MM.1S (cell line): ENCODE results near the gene ARSG.

Experiments used
- DNase-seq: peaks from one replicate; pipeline ENCODE4 v3.0.0-alpha.2; 2015
- H2AFZ ChIP-seq: fragments of 300-600 bp; sonication (generic); 2 replicates; pipeline ENCODE4 v1.6.0; 2016; ENCODE audit warnings: antibody characterized with exemption, low read length
- H3F3A ChIP-seq: fragments of 300-600 bp; sonication (generic); 2 replicates; pipeline ENCODE4 v1.6.1; 2016; ENCODE audit warnings: mild to moderate bottlenecking, antibody characterized with exemption, low read length, moderate library complexity, mixed read lengths; ENCODE audit not compliant: insufficient read depth
- H3K27ac ChIP-seq: fragments of 300-600 bp; sonication (generic); 2 replicates; pipeline ENCODE4 v1.5.1; 2016; ENCODE audit warnings: mild to moderate bottlenecking, low read length
- H3K27me3 ChIP-seq: fragments of 300-600 bp; sonication (generic); replicated peaks from 2 replicates; pipeline ENCODE4 v1.6.0; 2016; ENCODE audit warnings: low read length; ENCODE audit not compliant: insufficient read depth
- H3K36me3 ChIP-seq: fragments of 300-600 bp; sonication (generic); replicated peaks from 2 replicates; pipeline ENCODE4 v1.6.1; 2016; ENCODE audit warnings: mild to moderate bottlenecking, low read length, mixed read lengths; ENCODE audit not compliant: insufficient read depth
- H3K4me1 ChIP-seq: fragments of 300-600 bp; sonication (generic); 2 replicates; pipeline ENCODE4 v1.6.1; 2016; ENCODE audit warnings: low read length, mixed read lengths
- H3K4me2 ChIP-seq: fragments of 300-600 bp; sonication (generic); 2 replicates; pipeline ENCODE4 v1.6.0; 2016; ENCODE audit warnings: low read depth, low read length
- H3K4me3 ChIP-seq: fragments of 300-600 bp; sonication (generic); 2 replicates; pipeline ENCODE4 v1.5.1; 2016; ENCODE audit warnings: low read length, mixed read lengths
- H3K79me2 ChIP-seq: fragments of 300-600 bp; sonication (generic); 2 replicates; pipeline ENCODE4 v1.6.1; 2016; ENCODE audit warnings: mixed run types, low read length, mixed read lengths
- H3K9ac ChIP-seq: fragments of 300-600 bp; sonication (generic); 2 replicates; pipeline ENCODE4 v1.6.1; 2016; ENCODE audit warnings: low read length, mixed read lengths
- H3K9me2 ChIP-seq: fragments of 300-600 bp; sonication (generic); replicated peaks from 2 replicates; pipeline ENCODE4 v1.6.1; 2016; ENCODE audit warnings: mild to moderate bottlenecking, low read length, mixed read lengths; ENCODE audit not compliant: insufficient read depth
- H3K9me3 ChIP-seq: fragments of 300-600 bp; sonication (generic); replicated peaks from 2 replicates; pipeline ENCODE4 v1.6.1; 2016; ENCODE audit warnings: mild to moderate bottlenecking, low read length, mixed read lengths; ENCODE audit not compliant: insufficient read depth
- H4K20me1 ChIP-seq: fragments of 300-600 bp; sonication (generic); 2 replicates; pipeline ENCODE4 v1.6.1; 2016; ENCODE audit warnings: mild to moderate bottlenecking, low read length, moderate library complexity, mixed read lengths; ENCODE audit not compliant: insufficient read depth
- EZH2 ChIP-seq: fragments of 300-600 bp; sonication (generic); optimal IDR thresholded peaks from 2 replicates; pipeline ENCODE3; 2017; ENCODE audit warnings: low read depth, mild to moderate bottlenecking, antibody characterized with exemption, low read length, mixed read lengths
- EZH2phosphoT487 ChIP-seq: fragments of 300-600 bp; sonication (generic); IDR thresholded peaks from 2 replicates; pipeline ENCODE4 v1.6.1; 2018; ENCODE audit warnings: antibody characterized with exemption, low read length
- TF ChIP-seq, protein P1 (sequence below): fragments of 300-600 bp; sonication (generic); IDR thresholded peaks from 2 replicates; pipeline ENCODE4 v1.5.1; 2016; ENCODE audit warnings: antibody characterized with exemption, low read length, mixed read lengths

The ARSG gene

DNA sequence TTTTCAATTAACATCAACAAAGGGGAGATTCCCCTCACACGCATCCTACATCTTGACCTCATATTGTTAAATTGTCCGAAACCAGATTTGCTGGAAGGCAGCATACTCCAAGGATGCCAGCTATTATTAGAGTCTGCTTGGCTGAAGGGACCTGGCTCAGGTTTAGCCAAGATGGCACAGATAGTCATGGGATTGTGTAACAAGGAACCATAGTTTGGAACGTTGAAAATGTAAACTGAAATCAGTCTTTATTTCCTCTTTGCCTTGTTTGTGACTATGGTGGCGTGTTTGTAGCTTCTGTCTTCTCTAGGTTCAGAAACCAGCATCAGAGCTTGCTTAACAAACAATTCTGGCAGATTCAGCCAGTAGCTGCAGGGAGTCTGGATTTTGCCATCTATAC, 5.9 kb downstream of the ARSG start:
- TF ChIP-seq EZH2 (no peak), EZH2phosphoT487 (no peak)
- TF ChIP-seq, protein P1, sequence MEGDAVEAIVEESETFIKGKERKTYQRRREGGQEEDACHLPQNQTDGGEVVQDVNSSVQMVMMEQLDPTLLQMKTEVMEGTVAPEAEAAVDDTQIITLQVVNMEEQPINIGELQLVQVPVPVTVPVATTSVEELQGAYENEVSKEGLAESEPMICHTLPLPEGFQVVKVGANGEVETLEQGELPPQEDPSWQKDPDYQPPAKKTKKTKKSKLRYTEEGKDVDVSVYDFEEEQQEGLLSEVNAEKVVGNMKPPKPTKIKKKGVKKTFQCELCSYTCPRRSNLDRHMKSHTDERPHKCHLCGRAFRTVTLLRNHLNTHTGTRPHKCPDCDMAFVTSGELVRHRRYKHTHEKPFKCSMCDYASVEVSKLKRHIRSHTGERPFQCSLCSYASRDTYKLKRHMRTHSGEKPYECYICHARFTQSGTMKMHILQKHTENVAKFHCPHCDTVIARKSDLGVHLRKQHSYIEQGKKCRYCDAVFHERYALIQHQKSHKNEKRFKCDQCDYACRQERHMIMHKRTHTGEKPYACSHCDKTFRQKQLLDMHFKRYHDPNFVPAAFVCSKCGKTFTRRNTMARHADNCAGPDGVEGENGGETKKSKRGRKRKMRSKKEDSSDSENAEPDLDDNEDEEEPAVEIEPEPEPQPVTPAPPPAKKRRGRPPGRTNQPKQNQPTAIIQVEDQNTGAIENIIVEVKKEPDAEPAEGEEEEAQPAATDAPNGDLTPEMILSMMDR, result no peak
- Histone ChIP-seq H2AFZ (no peak overlapping the region), H3K27me3 (no peaks in the 10 kb centered on the region), H3K9me3 (no peaks in the 10 kb centered on the region), H3K27ac (no peak overlapping the region), H3F3A (peaks cover 11% of the 10 kb centered on the region), H3K9me2 (no peaks in the 10 kb centered on the region), H3K4me2 (no peak overlapping the region), H3K4me1 (peaks cover 5% of the 10 kb centered on the region; the same call in 1 of the 2 replicates), H3K9ac (no peak overlapping the region), H3K36me3 (no peaks in the 10 kb centered on the region), H3K4me3 (no peak overlapping the region), H4K20me1 (no peaks in the 10 kb centered on the region), H3K79me2 (no peaks in the 10 kb centered on the region)
- no peak for DNase-seq

DNA sequence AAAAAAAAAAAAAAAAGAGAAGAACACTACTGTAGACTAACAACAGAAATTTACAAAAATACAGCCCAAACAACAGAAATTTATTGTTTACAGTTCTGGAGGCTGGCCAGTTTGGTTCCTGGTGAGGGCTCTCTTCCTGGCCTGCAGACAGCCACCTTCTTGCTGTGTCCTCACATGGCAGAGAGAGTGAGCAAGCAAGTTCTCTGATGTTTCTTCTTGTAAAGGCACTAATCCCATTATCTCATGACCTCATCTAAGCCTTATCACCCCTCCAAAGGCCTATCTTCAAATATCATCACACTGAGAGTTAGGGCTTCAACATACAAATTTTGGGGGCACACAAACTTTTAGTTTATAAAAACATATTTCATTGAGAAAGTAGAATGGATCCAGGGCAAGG, 7.3 kb downstream of the ARSG start:
- Histone ChIP-seq H3K27ac (no peak overlapping the region), H4K20me1 (no peaks in the 10 kb centered on the region), H3K9me2 (no peaks in the 10 kb centered on the region)

DNA sequence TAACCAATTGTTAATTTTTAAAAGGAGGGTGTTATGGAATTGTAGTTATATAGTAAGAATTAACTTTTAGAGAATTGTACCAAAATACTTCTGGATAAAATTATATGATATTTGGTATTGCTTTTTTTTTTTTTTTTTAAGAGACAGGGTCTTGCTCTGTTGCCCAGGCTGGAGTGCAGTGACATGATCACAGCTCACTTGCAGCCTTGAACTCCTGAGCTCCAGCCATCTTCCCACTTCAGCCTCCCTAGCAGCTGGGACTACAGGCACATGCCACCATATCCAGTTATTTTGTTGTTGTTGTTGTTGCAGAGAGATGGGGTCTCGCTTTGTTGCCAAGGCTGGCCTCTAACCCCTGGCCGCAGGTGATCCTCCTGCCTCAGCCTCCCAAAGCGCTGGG, 8.5 kb downstream of the ARSG start:
- no peak overlapping the region for H3K27ac ChIP-seq
- no peaks in the 10 kb centered on the region for H3K4me1 ChIP-seq
- H3K9me3 ChIP-seq, result no peaks in the 10 kb centered on the region
- H3K79me2 ChIP-seq, result no peaks in the 10 kb centered on the region
- no peaks in the 10 kb centered on the region for H3K36me3 ChIP-seq
- DNase-seq, result no peak
- H4K20me1 ChIP-seq, result no peaks in the 10 kb centered on the region
- no peak overlapping the region for H3K9ac ChIP-seq
- H3K4me2 ChIP-seq, result no peak overlapping the region
- H3K4me3 ChIP-seq, result no peak overlapping the region
- no peaks in the 10 kb centered on the region for H3F3A ChIP-seq
- no peak overlapping the region for H2AFZ ChIP-seq
- TF ChIP-seq EZH2phosphoT487, result no peak
- TF ChIP-seq, protein P1, result no peak
- TF ChIP-seq EZH2, result no peak
- H3K9me2 ChIP-seq, result no peaks in the 10 kb centered on the region
- no peaks in the 10 kb centered on the region for H3K27me3 ChIP-seq

More for the DNA sequence above, 7.3 kb downstream of the ARSG start:
- Histone ChIP-seq H3K4me2 (no peak overlapping the region), H3K9ac (no peak overlapping the region), H3K4me3 (no peak overlapping the region), H3K9me3 (no peaks in the 10 kb centered on the region), H3K4me1 (no peaks in the 10 kb centered on the region), H3F3A (no peaks in the 10 kb centered on the region; the same call in 1 of the 2 replicates), H3K36me3 (no peaks in the 10 kb centered on the region), H2AFZ (no peak overlapping the region), H3K27me3 (no peaks in the 10 kb centered on the region), H3K79me2 (no peaks in the 10 kb centered on the region)
- TF ChIP-seq EZH2phosphoT487, result no peak
- no peak for TF ChIP-seq EZH2
- TF ChIP-seq, protein P1, result no peak
- DNase-seq, result no peak
